GM18502 (cell line): ENCODE results near the gene SLFN12.
"Not testable (repeated sequence)": the region's sequence is repeated elsewhere in the genome, so short reads cannot be mapped to it uniquely, and the experiment has no call there.

Experiments used
- ATAC-seq: cut with Tn5 transposase; IDR thresholded peaks from one replicate; pipeline ENCODE4 v1.9.1; 2021; ENCODE audit warnings: mild to moderate bottlenecking; ENCODE audit not compliant: unreplicated experiment, poor library complexity

SLFN12 gene

GRCh38 chr17:35432176-35433074 is at the start of gene SLFN12:
TSS of gene SLFN12 (minus strand) at chr17:35432500. CDS start at chr17:35423028, 9,472 bp downstream.
- peak; percentile 80 for ATAC-seq

- ATAC-seq, result no peak
Observed at GRCh38 chr17:35479271-35479670, 47.0 kb upstream of the SLFN12 start.

- ATAC-seq, result no peak
Observed at GRCh38 chr17:35477248-35477647, 44.9 kb upstream of the SLFN12 start.

GRCh38 chr17:35476283-35476820 is 44.1 kb upstream of the SLFN12 start:
- no peak for ATAC-seq

GRCh38 chr17:35468475-35468874 is 36.2 kb upstream of the SLFN12 start:
- ATAC-seq, result no peak

- ATAC-seq, result no peak
Observed at GRCh38 chr17:35467824-35468223, 35.5 kb upstream of the SLFN12 start.

- ATAC-seq, result peak; percentile 71
Observed at GRCh38 chr17:35460354-35460851, 28.1 kb upstream of the SLFN12 start.

GRCh38 chr17:35454035-35454434 is 21.7 kb upstream of the SLFN12 start:
- not testable (repeated sequence) for ATAC-seq

- no peak for ATAC-seq
Observed at GRCh38 chr17:35453171-35453570, 20.9 kb upstream of the SLFN12 start.

GRCh38 chr17:35449371-35449931 is 17.2 kb upstream of the SLFN12 start:
- ATAC-seq, result peak; percentile 32

- ATAC-seq, result peak; percentile 7
Observed at GRCh38 chr17:35448899-35449227, 16.6 kb upstream of the SLFN12 start.

- peak; percentile 82 for ATAC-seq
Observed at GRCh38 chr17:35448214-35448898, 16.1 kb upstream of the SLFN12 start, which contains the start of gene SLFN13. TSS of gene SLFN13 (minus strand) at chr17:35448766. CDS start at chr17:35445680, 3,086 bp downstream.

GRCh38 chr17:35447499-35447898 is 15.2 kb upstream of the SLFN12 start:
- ATAC-seq, result no peak

GRCh38 chr17:35438433-35438832 is 6.1 kb upstream of the SLFN12 start:
- ATAC-seq, result no peak

- ATAC-seq, result peak; percentile 44
Observed at GRCh38 chr17:35433075-35433894, 985 bp upstream of the SLFN12 start.

GRCh38 chr17:35429702-35430101 is 2.6 kb downstream of the SLFN12 start:
- ATAC-seq, result no peak

GRCh38 chr17:35428229-35428628 is 4.1 kb downstream of the SLFN12 start:
- no peak for ATAC-seq

- ATAC-seq, result no peak
Observed at GRCh38 chr17:35423761-35424160, 8.5 kb downstream of the SLFN12 start.

GRCh38 chr17:35421069-35421468 is 11.2 kb downstream of the SLFN12 start:
- ATAC-seq, result not testable (repeated sequence)

- no peak for ATAC-seq
Observed at GRCh38 chr17:35416659-35417058, 15.6 kb downstream of the SLFN12 start.
